HG03442 (cell line): ENCODE results near the gene SLIT1.
A peak's percentile ranks its signal among the peaks of the same experiment; 100 is the strongest.
"Not testable (repeated sequence)": the region's sequence is repeated elsewhere in the genome, so short reads cannot be mapped to it uniquely, and the experiment has no call there.

Source experiments
- ATAC-seq: cut with Tn5 transposase; IDR thresholded peaks from one replicate; pipeline ENCODE4 v1.9.1; 2021; ENCODE audit warnings: mild to moderate bottlenecking, moderate library complexity; ENCODE audit not compliant: unreplicated experiment

The SLIT1 gene

GRCh38 chr10:97050205-97050745, 135.5 kb downstream of the SLIT1 start:
- ATAC-seq: no peak

DNA sequence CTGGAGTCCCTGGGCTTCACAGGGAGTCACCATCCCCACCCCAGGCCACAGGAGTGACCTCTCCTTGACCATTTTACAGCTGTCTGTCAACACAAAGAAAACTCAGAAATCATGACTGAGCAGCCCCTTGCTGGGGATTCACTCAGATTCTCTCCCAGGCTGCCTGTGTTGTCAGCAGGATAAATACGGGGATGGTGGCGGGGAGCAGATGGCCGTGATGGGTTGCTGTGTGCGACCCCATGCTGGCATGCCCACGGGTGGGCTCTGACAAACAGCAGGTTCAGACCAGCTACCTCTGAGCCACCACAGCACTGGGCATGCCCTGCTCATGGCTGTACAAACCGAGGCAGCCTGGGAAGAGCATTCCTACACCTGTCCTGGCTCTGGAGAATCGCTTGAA, 136.1 kb downstream of the SLIT1 start:
- ATAC-seq: no peak

GRCh38 chr10:97048649-97049427, 136.9 kb downstream of the SLIT1 start:
- ATAC-seq: no peak

DNA sequence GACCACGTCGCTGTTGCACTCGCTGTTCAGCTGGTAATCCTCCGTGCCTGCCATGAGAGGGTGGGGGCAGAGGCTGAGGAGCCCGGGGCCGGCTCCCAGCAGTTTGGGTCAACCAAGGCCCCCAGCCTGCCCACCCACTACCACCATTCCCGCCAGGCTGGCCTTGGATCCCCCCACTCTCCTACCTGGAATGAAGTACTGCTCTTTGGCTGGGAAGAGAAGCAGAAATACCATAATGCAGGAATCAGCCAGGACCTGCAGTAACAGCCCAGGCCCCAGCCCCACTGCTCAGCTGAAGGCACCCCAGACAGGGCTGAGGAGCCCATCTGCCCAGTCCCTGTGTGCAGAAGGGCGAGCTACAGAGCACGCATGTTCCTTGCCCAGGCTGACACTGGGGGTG, 138.0 kb downstream of the SLIT1 start:
- ATAC-seq: no peak

DNA sequence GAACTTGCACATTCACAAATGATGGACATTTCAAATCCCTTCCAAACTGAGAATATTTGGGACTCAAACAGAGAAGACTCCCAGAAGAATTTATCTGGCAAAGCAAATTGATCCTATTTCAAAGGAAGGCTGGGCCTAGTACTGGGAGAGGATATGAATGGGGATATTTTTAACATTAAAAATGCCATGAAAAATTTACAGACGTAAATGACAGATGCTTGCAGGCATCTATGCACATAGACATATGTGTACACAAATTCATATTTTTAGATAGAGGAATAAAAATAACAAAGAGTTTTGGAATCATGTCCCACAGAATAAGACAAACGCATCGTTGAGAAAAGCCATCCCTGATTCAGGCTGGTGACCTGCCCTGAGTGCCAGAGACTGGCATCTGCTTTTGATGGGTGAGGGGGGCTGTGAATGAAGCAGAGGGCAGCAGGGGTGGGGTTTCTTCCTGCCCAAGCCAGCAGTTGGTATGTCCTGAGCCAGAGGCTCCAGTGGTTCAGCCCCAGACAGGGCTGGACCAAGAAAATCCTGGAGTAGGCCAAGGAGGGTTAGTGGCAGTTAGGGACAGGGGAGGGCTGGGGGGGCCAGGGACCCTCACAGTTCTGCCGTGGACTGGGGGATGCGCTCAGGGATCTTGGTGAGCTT, 138.5 kb downstream of the SLIT1 start:
- no peak for ATAC-seq

- ATAC-seq: no peak
Measured at GRCh38 chr10:97046456-97047082, 139.2 kb downstream of the SLIT1 start.

GRCh38 chr10:97043563-97043855, 142.2 kb downstream of the SLIT1 start:
- ATAC-seq: no peak

GRCh38 chr10:97042716-97043562, 142.8 kb downstream of the SLIT1 start:
- ATAC-seq: no peak

DNA sequence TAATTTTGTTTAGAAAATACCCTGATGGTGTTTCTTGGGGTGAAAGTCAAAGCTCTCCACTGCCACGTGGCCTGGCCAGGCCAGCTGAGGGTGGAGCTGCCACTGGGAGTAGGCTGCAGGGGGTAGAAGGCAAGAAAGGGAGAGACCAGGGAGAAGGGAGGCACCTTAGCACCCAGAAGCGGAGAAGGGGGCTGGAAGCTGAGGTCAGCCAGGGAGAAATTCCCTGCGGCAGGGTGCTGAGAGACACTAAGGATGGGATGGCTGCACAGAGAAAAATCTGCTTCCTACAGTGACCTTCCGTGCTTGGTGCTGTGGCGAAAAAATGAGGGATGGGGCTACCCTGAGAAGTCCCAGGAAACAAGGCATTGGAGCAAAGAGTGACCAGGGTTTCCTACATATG, 143.7 kb downstream of the SLIT1 start:
- ATAC-seq: no peak

DNA sequence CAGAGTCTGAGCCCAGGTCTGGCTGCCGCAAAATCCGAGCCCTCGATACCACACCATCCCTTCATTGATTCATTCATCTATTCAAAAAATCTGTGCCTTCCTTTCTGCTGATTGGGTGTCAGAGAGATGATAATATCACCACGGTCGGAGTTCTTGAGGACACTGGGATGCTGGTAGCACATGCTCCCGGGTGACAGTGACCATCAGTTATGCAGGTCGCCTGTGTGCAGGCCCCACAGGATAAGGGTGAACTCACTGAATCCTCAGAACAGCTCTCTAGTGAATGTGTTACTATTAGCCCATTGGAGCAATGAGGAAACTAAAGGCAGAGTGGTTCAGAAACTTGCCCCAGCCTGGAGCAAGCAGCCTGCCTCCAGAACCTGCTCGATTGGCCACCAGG, 145.1 kb downstream of the SLIT1 start:
- ATAC-seq: no peak

DNA sequence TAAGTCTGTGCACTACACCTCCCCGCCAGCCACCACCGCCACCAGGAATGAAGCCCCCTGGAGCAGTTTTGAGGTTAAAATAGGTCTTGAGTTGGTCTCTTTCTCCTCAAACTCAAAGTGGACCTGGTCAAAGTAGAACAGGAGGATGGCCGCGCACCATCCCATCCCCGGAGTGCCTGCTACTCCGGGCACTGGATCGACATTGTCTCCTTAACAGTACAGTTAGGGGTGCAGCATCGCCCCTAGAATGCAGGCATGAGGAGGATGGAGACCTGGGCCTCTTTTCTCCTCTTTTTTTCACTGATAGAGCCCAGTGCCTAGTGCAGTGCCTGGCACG, 145.5 kb downstream of the SLIT1 start:
- ATAC-seq: no peak

GRCh38 chr10:97039538-97040247, 146.1 kb downstream of the SLIT1 start:
- no peak for ATAC-seq

DNA sequence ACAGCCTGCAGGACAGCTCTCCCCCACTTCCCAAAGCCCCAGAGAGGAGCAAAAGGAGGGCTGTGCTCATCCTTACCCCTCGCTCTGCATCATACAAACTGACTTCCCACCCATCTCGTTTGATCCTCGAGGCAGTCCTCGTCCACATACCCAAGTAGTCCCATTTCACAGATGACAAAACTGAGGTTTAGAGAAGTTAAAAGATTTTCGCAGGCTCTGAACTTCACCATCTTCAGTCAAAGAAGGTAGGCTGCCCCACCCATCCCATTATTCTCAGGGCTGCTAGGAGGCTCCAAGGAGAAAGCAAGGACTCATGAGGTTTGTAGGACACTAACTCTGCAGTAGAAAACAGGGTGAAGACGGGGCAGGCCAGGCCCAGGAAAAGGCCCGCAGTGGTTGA, 147.1 kb downstream of the SLIT1 start:
- ATAC-seq: no peak

DNA sequence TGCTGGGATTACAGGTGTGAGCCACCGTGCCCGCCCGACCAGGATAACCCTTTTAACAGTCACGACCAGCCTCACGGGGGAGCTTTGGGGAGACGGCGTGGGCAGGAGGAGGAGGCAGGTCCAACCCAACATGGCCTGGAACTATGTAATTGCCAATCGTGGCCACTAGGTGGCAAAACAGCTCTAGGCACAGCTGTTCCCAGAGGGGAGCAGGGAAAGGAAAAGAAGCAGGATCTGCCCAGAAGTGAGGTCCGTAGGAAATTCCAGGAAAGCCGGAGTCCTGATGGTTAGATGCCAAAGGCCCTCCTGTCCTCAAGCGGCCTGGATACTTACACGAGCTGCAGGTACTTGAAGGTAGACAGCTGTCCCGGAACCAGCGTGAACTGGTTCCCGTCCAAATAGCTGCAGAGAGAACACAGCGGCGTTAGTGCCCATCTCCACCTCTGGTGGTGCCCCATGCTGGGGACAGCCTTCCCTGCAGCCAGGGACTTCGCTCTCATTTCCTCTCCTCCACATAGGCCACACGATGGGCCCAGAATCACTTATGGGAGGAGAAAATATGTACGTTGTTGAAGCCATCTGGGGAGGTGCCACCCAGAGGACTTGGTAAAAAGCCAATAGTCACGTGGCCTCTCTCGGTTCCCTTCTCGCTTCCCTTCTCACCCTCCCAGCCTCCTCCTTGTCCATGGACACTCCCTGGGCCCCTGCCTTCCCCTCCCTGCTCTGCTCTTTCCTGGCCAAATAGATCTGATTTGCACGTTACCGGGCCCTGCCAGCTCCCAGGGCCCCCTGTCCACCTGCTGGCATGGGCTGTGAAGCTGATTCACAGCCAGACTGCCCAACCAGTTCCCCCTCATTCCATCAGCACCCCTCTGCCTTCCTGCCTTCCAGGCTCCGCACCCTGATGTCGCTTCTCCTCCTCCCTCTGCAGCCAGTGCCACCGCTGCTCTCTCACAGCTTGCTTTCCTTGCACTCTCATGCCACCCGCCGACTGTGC, 148.1 kb downstream of the SLIT1 start:
- peak; percentile 79 for ATAC-seq

GRCh38 chr10:97034958-97035769, 150.6 kb downstream of the SLIT1 start:
- ATAC-seq: no peak

DNA sequence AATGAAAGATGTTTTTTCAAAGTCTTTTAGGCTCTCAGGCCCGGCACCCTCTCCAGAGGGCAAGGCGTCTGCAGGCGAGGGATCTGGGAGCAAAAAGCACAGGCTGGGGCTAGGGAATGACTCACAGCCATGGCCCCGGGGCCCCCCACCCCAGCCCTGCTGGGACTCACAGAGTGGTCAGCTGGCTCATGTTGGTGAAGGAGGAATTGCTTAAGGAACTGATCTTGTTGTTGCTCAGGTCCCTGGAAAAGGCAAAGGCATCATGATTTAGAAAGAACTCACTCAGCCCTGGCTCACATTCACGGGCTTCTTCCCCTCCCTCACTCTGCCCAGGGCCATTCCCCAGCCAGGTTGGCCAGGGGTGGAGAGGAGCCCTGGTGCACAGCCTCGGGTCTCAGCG, 151.5 kb downstream of the SLIT1 start:
- no peak for ATAC-seq

DNA sequence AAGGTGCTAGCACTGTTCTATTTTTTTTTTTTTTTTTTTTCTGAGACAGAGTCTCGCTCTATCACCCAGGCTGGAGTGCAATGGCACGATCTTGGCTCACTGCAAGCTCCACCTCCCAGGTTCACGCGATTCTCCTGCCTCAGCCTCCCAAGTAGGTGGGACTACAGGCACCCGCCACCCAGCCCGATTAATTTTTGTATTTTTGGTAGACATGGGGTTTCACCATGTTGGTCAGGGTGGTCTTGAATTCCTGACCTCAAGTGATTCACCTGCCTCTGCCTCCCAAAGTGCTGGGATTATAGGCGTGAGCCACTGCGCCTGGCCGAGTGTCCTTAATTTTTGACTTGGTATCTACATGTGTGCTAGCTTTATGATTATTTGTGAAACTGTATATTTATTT, 151.9 kb downstream of the SLIT1 start:
- not testable (repeated sequence) for ATAC-seq

DNA sequence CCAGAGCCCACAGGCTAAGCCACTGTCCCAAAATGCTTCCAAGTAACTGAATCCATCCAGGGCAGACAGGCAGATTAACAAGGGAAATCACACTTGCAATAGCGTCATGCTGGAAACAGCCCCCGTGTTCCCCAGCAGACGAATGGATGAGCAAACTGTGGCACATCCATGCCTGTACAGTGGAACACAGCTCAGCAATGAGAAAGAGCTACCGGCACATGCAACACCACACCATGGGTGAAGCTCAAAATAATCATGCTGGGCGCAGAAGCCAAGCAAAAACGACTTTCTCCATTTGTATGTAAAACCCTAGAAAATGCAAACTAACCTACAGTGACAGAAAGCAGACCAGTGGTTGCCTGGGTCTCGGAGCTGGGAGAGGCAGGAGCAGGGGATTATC, 153.1 kb downstream of the SLIT1 start:
- ATAC-seq: no peak

- no peak for ATAC-seq
Measured at GRCh38 chr10:97031459-97031858, 154.3 kb downstream of the SLIT1 start.
